ENCODE measurements around the gene NOTCH2. TPM values are rescaled to one million over a fixed set of nuclear protein-coding genes. Genes with fewer than 3 reads are reported as not detected.

NOTCH2 gene
- total RNA-seq, 2 donors from 2014 or later, result 171 to 190 TPM

- H3K27ac ChIP-seq, result no peak overlapping the region
- ATAC-seq (ENCODE audit: insufficient number of reproducible peaks, low FRiP score, low read depth), result no peak
- no peaks in the 10 kb centered on the region for H3K9me3 ChIP-seq
- no peak for TF ChIP-seq CTCF (IDR thresholded peaks at IDR 0.05)
- peaks cover 27% of the 10 kb centered on the region for H3K36me3 ChIP-seq
- DNase-seq (ENCODE audit: low spot score), result no peak
- no peaks in the 10 kb centered on the region for H3K27me3 ChIP-seq (replicated peaks; ENCODE audit: insufficient read depth)
- no peak overlapping the region for H3K4me3 ChIP-seq
- H3K4me1 ChIP-seq (ENCODE audit: control insufficient read depth in 1 of 2, low read depth in 2 of 2), result peaks cover 13 to 36% of the 10 kb centered on the region in 2 donors
Observed at GRCh38 chr1:119971710-119972570, 97.5 kb downstream of the NOTCH2 start.

- no peak overlapping the region for H3K27ac ChIP-seq
- H3K36me3 ChIP-seq, result peaks cover 33% of the 10 kb centered on the region
Observed at GRCh38 chr1:119968601-119969000, 100.9 kb downstream of the NOTCH2 start.

GRCh38 chr1:119968068-119968492 lies 101.4 kb downstream of the NOTCH2 start:
- no peak overlapping the region for H3K27ac ChIP-seq

More at GRCh38 chr1:119968601-119969000, 100.9 kb downstream of the NOTCH2 start:
- TF ChIP-seq CTCF (IDR thresholded peaks at IDR 0.05), result no peak
- no peaks in the 10 kb centered on the region for H3K27me3 ChIP-seq (replicated peaks; ENCODE audit: insufficient read depth)
- peaks cover 43 to 67% of the 10 kb centered on the region in 2 donors for H3K4me1 ChIP-seq (ENCODE audit: control insufficient read depth in 1 of 2, low read depth in 2 of 2)
- no peak overlapping the region for H3K4me3 ChIP-seq
- DNase-seq (ENCODE audit: low spot score), result no peak
- ATAC-seq (ENCODE audit: insufficient number of reproducible peaks, low FRiP score, low read depth), result no peak
- no peaks in the 10 kb centered on the region for H3K9me3 ChIP-seq

GRCh38 chr1:119966681-119967080 lies 102.8 kb downstream of the NOTCH2 start:
- ATAC-seq (ENCODE audit: insufficient number of reproducible peaks, low FRiP score, low read depth) (no peak), DNase-seq (ENCODE audit: low spot score) (no peak)
- Histone ChIP-seq H3K27ac (peak overlapping the region; percentile 50 to 65), H3K4me1 (ENCODE audit: control insufficient read depth in 1 of 2, low read depth in 2 of 2) (peaks cover 40 to 70% of the 10 kb centered on the region in 2 donors), H3K9me3 (no peaks in the 10 kb centered on the region), H3K4me3 (no peak overlapping the region), H3K27me3 (replicated peaks; ENCODE audit: insufficient read depth) (no peaks in the 10 kb centered on the region), H3K36me3 (peaks cover 36% of the 10 kb centered on the region)
- no peak for TF ChIP-seq CTCF (IDR thresholded peaks at IDR 0.05)

More at GRCh38 chr1:119968068-119968492, 101.4 kb downstream of the NOTCH2 start:
- Histone ChIP-seq H3K9me3 (no peaks in the 10 kb centered on the region), H3K36me3 (peaks cover 36% of the 10 kb centered on the region), H3K27me3 (replicated peaks; ENCODE audit: insufficient read depth) (no peaks in the 10 kb centered on the region), H3K4me1 (ENCODE audit: control insufficient read depth in 1 of 2, low read depth in 2 of 2) (peaks cover 39 to 66% of the 10 kb centered on the region in 2 donors), H3K4me3 (no peak overlapping the region)
- DNase-seq (ENCODE audit: low spot score), result no peak
- ATAC-seq (ENCODE audit: insufficient number of reproducible peaks, low FRiP score, low read depth), result no peak
- peak; percentile 60 for TF ChIP-seq CTCF (IDR thresholded peaks at IDR 0.05)

- Histone ChIP-seq H3K27me3 (replicated peaks; ENCODE audit: insufficient read depth) (no peaks in the 10 kb centered on the region), H3K27ac (peak overlapping the region; percentile 50 to 65), H3K36me3 (peaks cover 36% of the 10 kb centered on the region), H3K4me1 (ENCODE audit: control insufficient read depth in 1 of 2, low read depth in 2 of 2) (peaks cover 43 to 77% of the 10 kb centered on the region in 2 donors), H3K9me3 (no peaks in the 10 kb centered on the region), H3K4me3 (no peak overlapping the region)
- ATAC-seq (ENCODE audit: insufficient number of reproducible peaks, low FRiP score, low read depth), result no peak
- no peak for DNase-seq (ENCODE audit: low spot score)
- TF ChIP-seq CTCF (IDR thresholded peaks at IDR 0.05), result no peak
Observed at GRCh38 chr1:119966020-119966419, 103.4 kb downstream of the NOTCH2 start.

Data from thoracic aorta (tissue), 2 donors.